Activated CD4-positive, alpha-beta memory T cell treated with anti-CD3 and anti-CD28 coated beads for 36 hours (primary cell): Measurements from ENCODE around the gene KSR1. TPM values are rescaled to one million over a fixed set of nuclear protein-coding genes. Genes with fewer than 3 reads are reported as not detected.
"Not testable (repeated sequence)": the region's sequence is repeated elsewhere in the genome, so short reads cannot be mapped to it uniquely, and the experiment has no call there.

ENCODE experiments used
- CTCF ChIA-PET: fragments of 350-600 bp; sonication (Branson Sonifier 250); formaldehyde crosslinking; loops from one replicate; lab custom pipeline; 2021; ENCODE audit warnings: antibody characterized with exemption, inconsistent platforms; lab: Charles Lee
- POLR2A ChIA-PET: fragments of 350-600 bp; sonication (Branson Sonifier 250); formaldehyde crosslinking; loops from one replicate; lab custom pipeline; 2021; ENCODE audit warnings: antibody characterized with exemption; lab: Charles Lee
- DNase-seq: peaks from one replicate; pipeline ENCODE4 v3.0.0-alpha.2; 2020
- H3K27ac Mint-ChIP-seq: one replicate; pipeline ENCODE4 v1.8.0; 2021; ENCODE audit warnings: mixed read lengths
- H3K27me3 Mint-ChIP-seq: one replicate; pipeline ENCODE4 v1.8.0; 2021; ENCODE audit warnings: mixed read lengths
- H3K36me3 Mint-ChIP-seq: one replicate; pipeline ENCODE4 v1.8.0; 2021; ENCODE audit warnings: mixed read lengths
- H3K4me1 Mint-ChIP-seq: one replicate; pipeline ENCODE4 v1.8.0; 2021; ENCODE audit warnings: low read depth, mixed read lengths
- H3K4me3 Mint-ChIP-seq: one replicate; pipeline ENCODE4 v1.8.0; 2021; ENCODE audit warnings: mild to moderate bottlenecking, mixed read lengths
- H3K9me3 Mint-ChIP-seq: one replicate; pipeline ENCODE4 v1.8.0; 2021; ENCODE audit warnings: mixed read lengths
- intact Hi-C: fragments of 100-400 bp; cut with micrococcal nuclease; formaldehyde crosslinking; loops from one replicate; pipeline ENCODE4 v1.15.1; 2023
- total RNA-seq, 2 experiments: library from RNA; stranded (reverse); gene quantifications; one replicate each; pipeline ENCODE4 v1.2.3, GENCODE V29; 2021

Gene KSR1
- total RNA-seq, 2 experiments from 2014 or later, result 55.0 to 60.8 TPM

DNA sequence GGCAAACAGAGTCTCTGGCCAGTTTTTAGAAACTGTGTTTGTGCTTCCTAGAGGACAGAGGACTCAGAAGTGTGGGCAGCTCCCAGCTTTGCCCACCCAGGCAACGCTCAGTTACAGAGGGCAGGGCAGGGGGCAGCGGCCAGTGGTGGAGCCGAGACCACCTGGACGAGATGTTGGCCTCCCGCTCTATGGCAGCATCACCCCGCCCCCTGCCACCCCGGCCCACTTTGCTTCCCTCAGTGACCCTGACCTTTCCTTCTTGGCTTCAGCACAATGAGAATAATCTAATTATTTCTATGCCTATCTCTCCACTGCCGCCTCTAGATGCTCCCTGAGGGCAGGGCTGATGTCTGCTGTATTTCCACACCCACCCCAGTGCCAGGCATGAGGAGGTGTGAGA is 200.4 kb downstream of the KSR1 start:
- H3K9me3 Mint-ChIP-seq, H3K27ac Mint-ChIP-seq, intact Hi-C loops, H3K36me3 Mint-ChIP-seq, POLR2A ChIA-PET, DNase-seq, H3K27me3 Mint-ChIP-seq, H3K4me1 Mint-ChIP-seq, H3K4me3 Mint-ChIP-seq: not testable (repeated sequence)
- CTCF ChIA-PET, result interaction anchor here (8.5 to 9.3 kb wide), 2 partner anchors 56 to 99 kb away, joined by 110 to 207 read pairs; no protein-coding TSS in a partner anchor

DNA sequence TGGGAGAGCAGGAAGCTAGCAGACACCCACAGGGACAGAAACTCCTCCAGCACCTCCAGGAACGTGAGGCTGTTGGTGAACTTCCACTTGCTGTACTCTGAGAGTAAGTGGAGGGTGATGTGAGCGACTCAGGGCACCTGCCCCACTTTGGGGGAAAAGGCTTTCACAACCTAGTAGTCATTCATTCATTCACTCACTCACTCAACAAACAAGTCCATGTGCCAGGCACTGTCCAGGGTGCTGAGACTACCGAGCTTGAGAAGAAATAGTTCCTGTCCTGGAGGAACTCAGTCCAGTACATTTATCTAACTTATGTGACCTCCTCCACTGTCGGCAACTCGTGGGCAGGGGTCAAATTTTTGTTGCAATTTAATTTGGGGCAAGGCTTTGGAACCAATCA is 201.4 kb downstream of the KSR1 start:
- H3K4me1 Mint-ChIP-seq, result peaks cover 3% of the 10 kb centered on the region
- intact Hi-C loops, result no loop called here
- no peaks in the 10 kb centered on the region for H3K9me3 Mint-ChIP-seq
- ChIA-PET CTCF (interaction anchor here (1.5 to 8.5 kb wide), 2 partner anchors 28 to 98 kb away, joined by 3 to 110 read pairs; no protein-coding TSS in a partner anchor), POLR2A (no interaction called here)
- peak; percentile 31 for DNase-seq
- H3K4me3 Mint-ChIP-seq, result no peak overlapping the region
- H3K36me3 Mint-ChIP-seq, result no peaks in the 10 kb centered on the region
- no peaks in the 10 kb centered on the region for H3K27me3 Mint-ChIP-seq
- no peak overlapping the region for H3K27ac Mint-ChIP-seq

DNA sequence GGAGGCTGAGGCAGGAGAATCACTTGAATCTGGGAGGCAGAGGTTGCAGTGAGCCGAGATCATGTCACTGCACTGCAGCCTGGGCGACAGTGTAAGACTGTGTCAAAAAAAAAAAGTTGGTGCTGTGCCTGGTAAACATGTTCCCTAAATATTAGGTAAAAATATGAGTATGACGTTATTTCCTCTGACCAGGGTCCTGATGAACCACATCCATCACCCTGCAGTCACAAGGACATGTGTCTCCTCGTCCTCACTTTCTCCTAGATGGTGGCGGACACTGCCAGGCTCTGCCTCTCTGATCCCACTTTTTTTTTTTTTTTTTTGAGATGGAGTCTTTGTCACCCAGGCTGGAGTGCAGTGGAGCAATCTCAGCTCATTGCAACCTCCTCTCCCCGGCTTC is 203.4 kb downstream of the KSR1 start:
- Mint-ChIP-seq H3K27me3 (no peaks in the 10 kb centered on the region), H3K9me3 (no peaks in the 10 kb centered on the region), H3K4me3 (no peak overlapping the region), H3K36me3 (no peaks in the 10 kb centered on the region), H3K27ac (no peak overlapping the region), H3K4me1 (no peaks in the 10 kb centered on the region)
- no peak for DNase-seq
- ChIA-PET POLR2A (no interaction called here), CTCF (interaction anchor here (0.6 kb wide), 1 partner anchor 10 kb away, joined by 3 read pairs; no protein-coding TSS in a partner anchor)
- intact Hi-C loops, result no loop called here

DNA sequence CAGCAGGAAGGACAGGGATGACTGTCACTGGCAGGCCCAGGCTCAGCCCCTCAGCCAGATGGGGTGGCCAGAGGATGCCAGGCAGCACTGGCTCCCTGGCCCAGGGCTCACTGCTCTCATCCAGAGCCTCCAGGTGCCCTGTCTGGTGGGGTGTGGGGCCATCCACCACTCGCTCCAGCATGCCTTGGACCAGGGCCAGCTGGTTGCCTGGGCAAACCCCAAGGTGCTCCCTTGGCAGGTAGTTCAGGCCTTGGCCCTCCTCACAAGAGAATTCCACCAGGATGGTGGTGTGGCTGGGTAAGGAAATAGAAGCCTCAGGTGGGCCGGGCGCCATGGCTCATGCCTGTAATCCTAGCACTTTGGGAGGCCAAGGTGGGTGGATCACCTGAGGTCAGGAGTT is 204.2 kb downstream of the KSR1 start:
- no peaks in the 10 kb centered on the region for H3K4me1 Mint-ChIP-seq
- no peak overlapping the region for H3K4me3 Mint-ChIP-seq
- no peaks in the 10 kb centered on the region for H3K27me3 Mint-ChIP-seq
- ChIA-PET CTCF (no interaction called here), POLR2A (no interaction called here)
- intact Hi-C loops, result no loop called here
- H3K36me3 Mint-ChIP-seq, result no peaks in the 10 kb centered on the region
- no peak for DNase-seq
- no peak overlapping the region for H3K27ac Mint-ChIP-seq
- no peaks in the 10 kb centered on the region for H3K9me3 Mint-ChIP-seq

DNA sequence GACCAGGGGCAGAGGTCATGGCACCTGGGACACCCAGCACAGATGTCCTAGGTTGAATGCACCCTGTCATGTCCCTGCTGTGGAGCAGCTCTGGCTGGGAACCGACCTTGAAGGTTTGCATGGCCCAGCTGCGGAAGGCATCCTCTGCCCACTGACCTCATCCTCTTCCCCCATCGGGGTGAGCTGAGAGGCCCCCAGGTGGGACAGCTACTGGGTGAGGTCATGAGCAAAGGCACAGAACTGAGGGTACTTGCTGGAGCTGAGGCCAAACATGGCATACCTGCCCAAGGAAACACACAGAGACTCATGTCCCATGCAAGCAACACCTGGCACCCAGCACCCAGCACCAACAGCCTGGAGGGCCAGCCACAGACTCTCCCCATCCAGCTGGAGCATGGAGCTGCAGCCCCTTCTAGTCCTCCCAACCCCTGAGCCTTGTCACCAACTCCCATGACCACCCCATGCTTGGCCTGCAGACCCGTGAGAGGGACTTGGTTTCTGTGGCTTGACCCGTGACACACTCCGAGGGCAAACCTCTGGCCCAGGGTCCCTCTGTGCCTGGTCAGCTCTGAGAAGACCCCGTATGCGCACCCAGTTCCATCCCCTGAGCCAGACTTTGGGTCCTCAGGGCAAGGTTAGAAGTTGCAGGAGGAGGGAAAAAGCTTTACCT is 207.8 kb downstream of the KSR1 start:
- Mint-ChIP-seq H3K27me3 (no peaks in the 10 kb centered on the region), H3K9me3 (no peaks in the 10 kb centered on the region), H3K36me3 (no peaks in the 10 kb centered on the region), H3K4me1 (no peaks in the 10 kb centered on the region), H3K4me3 (no peak overlapping the region), H3K27ac (no peak overlapping the region)
- DNase-seq, result no peak
- CTCF ChIA-PET, result interaction anchor here (1.4 to 4.2 kb wide), 4 partner anchors 10 to 92 kb away, joined by 4 to 33 read pairs (median 5); no protein-coding TSS in a partner anchor
- POLR2A ChIA-PET, result no interaction called here
- intact Hi-C loops, result no loop called here

DNA sequence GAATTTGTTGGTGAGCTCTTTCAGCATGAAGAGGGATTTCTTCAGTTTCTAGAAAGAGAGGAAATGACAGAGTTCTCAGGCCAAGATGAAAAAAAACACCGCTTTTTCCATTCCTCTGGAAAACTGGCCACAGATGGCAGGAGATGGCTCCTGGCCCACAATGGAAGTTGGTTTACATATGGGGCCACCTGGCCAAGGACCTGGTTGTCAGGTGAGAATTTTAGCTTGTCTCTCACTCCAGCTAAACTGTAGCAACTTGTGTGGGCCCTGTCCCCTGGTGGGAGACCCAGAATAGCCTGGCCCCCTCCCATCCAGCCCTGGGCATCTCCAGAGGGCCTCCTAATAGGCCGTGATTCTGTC is 208.3 kb downstream of the KSR1 start:
- Mint-ChIP-seq H3K36me3 (no peaks in the 10 kb centered on the region), H3K4me3 (no peak overlapping the region), H3K4me1 (no peaks in the 10 kb centered on the region), H3K27ac (no peak overlapping the region), H3K9me3 (no peaks in the 10 kb centered on the region), H3K27me3 (no peaks in the 10 kb centered on the region)
- no peak for DNase-seq
- POLR2A ChIA-PET, result no interaction called here
- CTCF ChIA-PET, result interaction anchor here (1.4 to 4.2 kb wide), 4 partner anchors 10 to 92 kb away, joined by 4 to 33 read pairs (median 5); no protein-coding TSS in a partner anchor
- intact Hi-C loops, result no loop called here

DNA sequence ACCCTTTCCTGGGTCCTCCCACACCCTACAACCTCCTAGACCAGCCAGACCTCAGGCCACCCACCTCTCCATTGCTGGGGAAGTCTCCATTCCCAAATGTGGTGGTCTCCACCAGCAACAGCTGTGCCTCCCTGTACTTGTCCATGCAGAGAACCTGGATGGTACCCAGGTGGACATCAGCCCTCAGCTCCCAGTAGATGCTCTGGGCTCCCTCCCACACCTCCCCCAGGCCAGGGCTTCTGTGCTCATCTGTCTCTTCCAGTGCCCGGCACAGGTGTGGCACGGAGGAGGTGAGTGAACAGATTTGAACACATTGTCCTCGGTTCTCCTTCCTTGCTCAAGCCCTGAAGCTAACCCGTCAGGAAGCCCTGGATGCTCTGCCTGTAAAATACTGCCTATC is 209.3 kb downstream of the KSR1 start:
- ChIA-PET POLR2A (no interaction called here), CTCF (interaction anchor here (2.2 to 4.2 kb wide), 2 partner anchors 11 to 66 kb away, joined by 4 to 33 read pairs; no protein-coding TSS in a partner anchor)
- DNase-seq, result no peak
- no peaks in the 10 kb centered on the region for H3K9me3 Mint-ChIP-seq
- H3K27me3 Mint-ChIP-seq, result no peaks in the 10 kb centered on the region
- H3K4me1 Mint-ChIP-seq, result no peaks in the 10 kb centered on the region
- no peaks in the 10 kb centered on the region for H3K36me3 Mint-ChIP-seq
- intact Hi-C loops, result no loop called here
- no peak overlapping the region for H3K4me3 Mint-ChIP-seq
- H3K27ac Mint-ChIP-seq, result no peak overlapping the region

DNA sequence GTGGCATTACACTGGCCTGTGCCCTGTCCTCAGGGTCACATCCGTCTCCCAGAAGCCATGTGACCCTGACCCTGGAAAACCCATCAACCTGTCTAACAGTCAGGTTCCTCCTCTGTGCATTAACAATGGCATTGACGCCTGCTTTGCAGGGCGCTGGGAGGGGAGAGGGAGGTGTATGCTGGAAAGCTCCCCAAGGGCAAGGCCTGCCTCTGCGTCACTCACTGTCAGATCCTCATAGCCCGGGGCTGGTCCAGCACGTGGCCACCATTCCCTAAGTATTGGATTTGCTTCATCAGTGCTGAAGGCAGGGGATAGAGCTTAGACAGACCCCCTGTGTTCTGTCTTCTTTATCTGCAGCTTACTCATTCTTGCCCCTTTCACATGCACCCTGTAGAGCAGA is 210.0 kb downstream of the KSR1 start:
- DNase-seq, H3K27me3 Mint-ChIP-seq, H3K36me3 Mint-ChIP-seq, intact Hi-C loops, POLR2A ChIA-PET, H3K4me1 Mint-ChIP-seq, H3K9me3 Mint-ChIP-seq, H3K27ac Mint-ChIP-seq, H3K4me3 Mint-ChIP-seq: not testable (repeated sequence)
- CTCF ChIA-PET, result interaction anchor here (0.6 to 4.2 kb wide), 2 partner anchors 12 to 430 kb away, joined by 3 to 33 read pairs; no protein-coding TSS in a partner anchor

DNA sequence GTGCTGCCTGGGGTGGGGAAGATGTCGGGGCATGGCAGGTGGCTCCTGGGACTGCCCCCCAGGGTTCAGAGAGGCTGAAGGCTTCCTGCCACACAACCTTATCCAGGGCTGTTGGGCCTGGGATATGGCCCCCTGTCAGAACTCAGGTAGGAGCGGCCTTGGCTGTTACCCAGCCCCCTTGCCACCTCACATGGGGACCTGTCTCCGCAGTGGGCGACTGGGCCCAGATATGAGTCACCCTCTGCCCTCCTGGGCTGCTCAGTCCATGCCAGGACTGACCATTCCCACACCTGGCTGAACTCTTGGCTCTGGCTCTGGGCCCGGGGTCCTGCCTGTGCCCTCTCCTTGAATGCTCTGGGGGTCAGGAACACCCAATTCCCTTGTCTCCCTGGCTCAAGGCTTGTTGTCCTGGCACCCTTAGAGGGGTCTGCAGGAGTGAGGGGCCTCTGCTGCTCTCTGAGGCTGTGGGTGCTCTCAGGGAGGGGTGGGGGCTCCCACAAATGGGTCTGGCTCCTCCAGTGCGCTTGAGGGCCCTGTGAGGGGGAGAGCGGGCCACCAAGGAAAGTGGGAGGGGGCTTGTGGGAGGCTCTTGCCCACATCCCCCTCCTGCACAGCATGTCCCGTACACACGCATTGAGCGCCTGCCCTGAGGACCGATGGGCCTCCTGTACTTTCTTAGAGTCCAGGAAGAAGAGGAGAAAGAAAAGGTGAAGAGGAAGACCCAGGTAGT is 210.7 kb downstream of the KSR1 start:
- CTCF ChIA-PET, result no interaction called here
- Mint-ChIP-seq H3K27ac (no peak overlapping the region), H3K36me3 (no peaks in the 10 kb centered on the region), H3K9me3 (no peaks in the 10 kb centered on the region), H3K4me3 (no peak overlapping the region), H3K27me3 (no peaks in the 10 kb centered on the region), H3K4me1 (no peaks in the 10 kb centered on the region)
- DNase-seq, result no peak
- POLR2A ChIA-PET, result no interaction called here
- intact Hi-C loops, result no loop called here

DNA sequence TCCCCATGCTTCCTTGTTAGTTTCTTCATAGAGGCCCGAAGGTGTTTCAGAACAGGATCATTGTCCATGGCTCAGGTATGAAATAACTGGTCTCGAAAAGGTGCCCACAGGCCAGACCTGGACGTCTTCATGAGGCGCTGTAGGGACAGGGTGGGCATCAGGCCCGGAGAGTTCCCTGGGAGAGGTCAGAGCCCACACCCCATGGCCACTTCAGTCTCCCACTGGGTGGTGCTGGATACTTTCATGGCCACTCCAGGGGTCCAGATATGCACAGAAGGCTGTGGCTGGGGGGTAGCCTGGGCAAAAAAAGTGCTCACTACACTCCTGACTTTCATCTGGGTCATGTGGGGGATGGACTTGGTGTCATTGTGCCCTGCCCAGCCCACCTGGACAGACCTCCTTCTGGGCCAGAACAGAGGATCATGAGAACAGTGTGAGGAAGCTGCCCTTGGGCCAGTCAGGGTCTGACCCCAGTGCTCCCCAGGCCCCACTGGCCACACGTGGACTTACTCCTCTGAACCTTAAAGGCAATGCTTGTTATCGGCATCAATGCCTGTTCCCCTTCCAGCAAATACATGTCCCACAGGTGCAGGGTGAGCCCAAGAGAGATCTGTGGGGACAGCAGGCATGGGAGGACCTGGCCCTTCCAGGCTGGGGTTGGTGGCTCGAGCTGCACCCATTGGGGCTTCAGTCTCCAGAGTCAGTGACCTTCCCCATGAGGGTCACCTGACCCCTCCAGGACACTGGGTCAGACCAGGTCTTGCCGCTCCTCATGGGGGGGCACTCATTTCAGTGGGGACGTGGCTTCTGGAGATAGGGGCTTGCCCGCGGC is 211.6 kb downstream of the KSR1 start:
- Mint-ChIP-seq H3K9me3 (no peaks in the 10 kb centered on the region), H3K27me3 (no peaks in the 10 kb centered on the region), H3K4me3 (no peak overlapping the region), H3K27ac (no peak overlapping the region), H3K4me1 (no peaks in the 10 kb centered on the region), H3K36me3 (no peaks in the 10 kb centered on the region)
- ChIA-PET CTCF (interaction anchor here (1.3 to 1.4 kb wide), 2 partner anchors 86 to 88 kb away, joined by 3 read pairs; no protein-coding TSS in a partner anchor), POLR2A (no interaction called here)
- no peak for DNase-seq
- intact Hi-C loops, result no loop called here

DNA sequence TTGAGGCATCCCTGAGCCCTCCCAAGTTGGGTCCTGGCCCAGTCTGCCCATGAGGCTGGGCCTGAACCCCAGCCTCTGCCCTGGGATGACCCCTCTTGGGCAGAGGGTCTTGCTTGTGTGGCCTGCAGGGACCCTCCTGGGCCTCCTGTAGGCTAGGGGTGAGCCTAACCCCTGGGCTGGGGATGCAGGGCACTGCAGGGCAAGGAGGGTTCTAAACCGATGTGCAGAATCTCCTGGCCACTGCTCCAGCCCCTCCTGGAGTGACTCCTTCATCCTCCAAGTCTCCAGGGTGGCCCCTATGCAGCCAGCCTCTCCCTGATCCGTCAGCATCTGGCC is 212.2 kb downstream of the KSR1 start:
- CTCF ChIA-PET, result interaction anchor here (1.3 to 1.4 kb wide), 2 partner anchors 85 to 88 kb away, joined by 3 read pairs; no protein-coding TSS in a partner anchor
- no peaks in the 10 kb centered on the region for H3K36me3 Mint-ChIP-seq
- no peaks in the 10 kb centered on the region for H3K4me1 Mint-ChIP-seq
- intact Hi-C loops, result no loop called here
- POLR2A ChIA-PET, result no interaction called here
- no peak overlapping the region for H3K4me3 Mint-ChIP-seq
- no peak for DNase-seq
- H3K9me3 Mint-ChIP-seq, result no peaks in the 10 kb centered on the region
- H3K27me3 Mint-ChIP-seq, result no peaks in the 10 kb centered on the region
- H3K27ac Mint-ChIP-seq, result no peak overlapping the region

DNA sequence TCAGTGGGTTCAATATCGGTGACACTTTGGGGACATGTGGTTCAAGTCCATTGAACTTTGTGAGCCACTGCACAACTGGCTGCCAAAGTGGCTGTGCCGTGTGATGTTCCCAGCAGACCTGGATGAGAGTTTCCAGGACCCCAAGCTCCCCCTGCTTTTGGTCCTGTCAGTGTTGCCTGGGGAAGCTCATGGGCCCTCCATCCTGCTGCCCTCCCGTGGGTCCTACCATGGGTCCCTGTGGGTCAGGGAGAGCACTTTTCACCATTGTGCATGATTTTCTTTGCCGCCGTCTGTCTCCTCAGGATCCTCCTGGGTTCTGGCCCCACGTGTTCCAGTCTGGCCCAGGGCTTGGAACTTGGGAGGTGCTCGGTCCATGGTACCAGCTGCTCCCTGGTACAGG is 212.9 kb downstream of the KSR1 start:
- H3K27ac Mint-ChIP-seq, result no peak overlapping the region
- no peak for DNase-seq
- H3K4me3 Mint-ChIP-seq, result no peak overlapping the region
- no peaks in the 10 kb centered on the region for H3K9me3 Mint-ChIP-seq
- no peaks in the 10 kb centered on the region for H3K27me3 Mint-ChIP-seq
- CTCF ChIA-PET, result interaction anchor here (1.3 to 1.4 kb wide), 3 partner anchors 14 to 87 kb away, joined by 3 to 4 read pairs (median 3); no protein-coding TSS in a partner anchor
- H3K4me1 Mint-ChIP-seq, result no peaks in the 10 kb centered on the region
- H3K36me3 Mint-ChIP-seq, result no peaks in the 10 kb centered on the region
- POLR2A ChIA-PET, result no interaction called here
- intact Hi-C loops, result no loop called here
